Adipocyte (in vitro differentiated cells): ENCODE results near the gene NDUFA7.

Experiments used
- DNase-seq: peaks from one replicate; pipeline ENCODE4 v3.0.0-alpha.2; 2015; ENCODE audit warnings: low read depth
- H3K27me3 ChIP-seq: replicated peaks from 2 replicates; pipeline ENCODE4 v1.7.0; 2013; ENCODE audit warnings: mild to moderate bottlenecking, low read length, moderate library complexity; ENCODE audit not compliant: control insufficient read depth, insufficient read depth
- H3K36me3 ChIP-seq: 2 replicates; pipeline ENCODE4 v1.7.0; 2013; ENCODE audit warnings: low read length, mild to moderate bottlenecking, moderate library complexity; ENCODE audit not compliant: control insufficient read depth, insufficient read depth, severe bottlenecking
- H3K4me1 ChIP-seq: 2 replicates; pipeline ENCODE4 v1.7.0; 2013; ENCODE audit warnings: mild to moderate bottlenecking, low read length, moderate library complexity; ENCODE audit not compliant: control insufficient read depth, insufficient read depth
- H3K4me3 ChIP-seq: 2 replicates; pipeline ENCODE4 v1.7.0; 2013; ENCODE audit warnings: mild to moderate bottlenecking, low read length, moderate library complexity
- H3K9ac ChIP-seq: 2 replicates; pipeline ENCODE4 v1.7.0; 2013; ENCODE audit warnings: mild to moderate bottlenecking, low read length, moderate library complexity
- H3K9me3 ChIP-seq: 2 replicates; pipeline ENCODE4 v1.7.0; 2013; ENCODE audit warnings: mild to moderate bottlenecking, low read length, moderate library complexity; ENCODE audit not compliant: control insufficient read depth

The NDUFA7 gene

GRCh38 chr19:8338835-8339234 is 17.7 kb upstream of the NDUFA7 start:
- Histone ChIP-seq H3K36me3 (no peaks in the 10 kb centered on the region), H3K4me1 (peaks cover 4% of the 10 kb centered on the region), H3K9ac (no peak overlapping the region), H3K4me3 (no peak overlapping the region), H3K9me3 (no peaks in the 10 kb centered on the region), H3K27me3 (peaks cover 35% of the 10 kb centered on the region)
- no peak for DNase-seq

- no peaks in the 10 kb centered on the region for H3K9me3 ChIP-seq
- H3K27me3 ChIP-seq: peaks cover 41% of the 10 kb centered on the region
- no peaks in the 10 kb centered on the region for H3K4me1 ChIP-seq
- no peak overlapping the region for H3K4me3 ChIP-seq
- H3K36me3 ChIP-seq: no peaks in the 10 kb centered on the region
- no peak for DNase-seq
- H3K9ac ChIP-seq: no peak overlapping the region
Observed at GRCh38 chr19:8337728-8338127, 16.6 kb upstream of the NDUFA7 start.

- no peaks in the 10 kb centered on the region for H3K9me3 ChIP-seq
- H3K27me3 ChIP-seq: peaks cover 41% of the 10 kb centered on the region
- no peak for DNase-seq
- H3K36me3 ChIP-seq: no peaks in the 10 kb centered on the region
- H3K9ac ChIP-seq: no peak overlapping the region
- H3K4me3 ChIP-seq: no peak overlapping the region
- no peaks in the 10 kb centered on the region for H3K4me1 ChIP-seq
Observed at GRCh38 chr19:8336660-8337059, 15.5 kb upstream of the NDUFA7 start.

- peaks cover 41% of the 10 kb centered on the region for H3K27me3 ChIP-seq
- no peak for DNase-seq
- H3K9ac ChIP-seq: no peak overlapping the region
- no peaks in the 10 kb centered on the region for H3K9me3 ChIP-seq
- H3K36me3 ChIP-seq: no peaks in the 10 kb centered on the region
- H3K4me1 ChIP-seq: no peaks in the 10 kb centered on the region
- no peak overlapping the region for H3K4me3 ChIP-seq
Observed at GRCh38 chr19:8336072-8336569, 14.9 kb upstream of the NDUFA7 start.

GRCh38 chr19:8335343-8336071 is 14.3 kb upstream of the NDUFA7 start:
- peaks cover 37% of the 10 kb centered on the region for H3K27me3 ChIP-seq
- no peak overlapping the region for H3K9ac ChIP-seq
- H3K4me1 ChIP-seq: no peaks in the 10 kb centered on the region
- H3K9me3 ChIP-seq: no peaks in the 10 kb centered on the region
- H3K36me3 ChIP-seq: no peaks in the 10 kb centered on the region
- H3K4me3 ChIP-seq: peak overlapping the region; percentile 47
- DNase-seq: no peak

GRCh38 chr19:8334458-8335342 is 13.5 kb upstream of the NDUFA7 start:
- DNase-seq: peak; percentile 76
- H3K36me3 ChIP-seq: no peaks in the 10 kb centered on the region
- no peaks in the 10 kb centered on the region for H3K9me3 ChIP-seq
- peak overlapping the region; percentile 47 for H3K4me3 ChIP-seq
- no peaks in the 10 kb centered on the region for H3K4me1 ChIP-seq
- no peak overlapping the region for H3K9ac ChIP-seq
- peaks cover 34% of the 10 kb centered on the region for H3K27me3 ChIP-seq

GRCh38 chr19:8333767-8334457 is 12.7 kb upstream of the NDUFA7 start:
- Histone ChIP-seq H3K4me1 (no peaks in the 10 kb centered on the region), H3K9me3 (no peaks in the 10 kb centered on the region), H3K9ac (no peak overlapping the region), H3K27me3 (peaks cover 31% of the 10 kb centered on the region), H3K4me3 (no peak overlapping the region), H3K36me3 (no peaks in the 10 kb centered on the region)
- no peak for DNase-seq

- no peak overlapping the region for H3K4me3 ChIP-seq
- H3K4me1 ChIP-seq: no peaks in the 10 kb centered on the region
- H3K27me3 ChIP-seq: peaks cover 29% of the 10 kb centered on the region
- no peaks in the 10 kb centered on the region for H3K9me3 ChIP-seq
- no peak overlapping the region for H3K9ac ChIP-seq
- no peak for DNase-seq
- no peaks in the 10 kb centered on the region for H3K36me3 ChIP-seq
Observed at GRCh38 chr19:8332976-8333766, 12.0 kb upstream of the NDUFA7 start.

GRCh38 chr19:8331263-8331845 is 10.2 kb upstream of the NDUFA7 start:
- peaks cover 5% of the 10 kb centered on the region for H3K9me3 ChIP-seq
- DNase-seq: no peak
- no peak overlapping the region for H3K9ac ChIP-seq
- H3K27me3 ChIP-seq: peaks cover 25% of the 10 kb centered on the region
- H3K36me3 ChIP-seq: no peaks in the 10 kb centered on the region
- no peak overlapping the region for H3K4me3 ChIP-seq
- H3K4me1 ChIP-seq: no peaks in the 10 kb centered on the region

GRCh38 chr19:8329996-8330395 is 8.8 kb upstream of the NDUFA7 start:
- Histone ChIP-seq H3K4me3 (no peak overlapping the region), H3K36me3 (no peaks in the 10 kb centered on the region), H3K27me3 (peaks cover 17% of the 10 kb centered on the region), H3K9ac (no peak overlapping the region), H3K4me1 (no peaks in the 10 kb centered on the region), H3K9me3 (peaks cover 5% of the 10 kb centered on the region)
- no peak for DNase-seq
